ENCODE measurements around the gene RBFOX1.

Gene RBFOX1

DNA sequence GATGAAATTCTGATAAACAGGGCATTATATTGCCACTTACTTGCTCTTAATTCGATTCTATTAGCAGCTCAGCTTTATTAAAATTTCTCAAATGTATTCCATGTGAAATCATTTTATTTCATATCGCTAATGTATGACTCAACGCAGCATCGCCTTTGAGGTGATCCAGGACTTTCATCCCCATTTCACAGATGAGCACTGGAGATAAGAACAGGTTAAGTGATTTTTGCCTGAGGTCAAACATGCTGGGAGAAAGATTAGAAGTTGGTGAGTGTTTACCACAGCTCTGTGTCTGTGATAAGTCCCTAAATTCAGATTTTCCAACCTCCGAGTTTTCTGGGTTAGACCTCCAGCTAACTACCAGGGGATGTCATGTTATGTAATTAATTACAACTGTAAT lies 43.6 kb downstream of the RBFOX1 start:
- no peak for DNase-seq

DNA sequence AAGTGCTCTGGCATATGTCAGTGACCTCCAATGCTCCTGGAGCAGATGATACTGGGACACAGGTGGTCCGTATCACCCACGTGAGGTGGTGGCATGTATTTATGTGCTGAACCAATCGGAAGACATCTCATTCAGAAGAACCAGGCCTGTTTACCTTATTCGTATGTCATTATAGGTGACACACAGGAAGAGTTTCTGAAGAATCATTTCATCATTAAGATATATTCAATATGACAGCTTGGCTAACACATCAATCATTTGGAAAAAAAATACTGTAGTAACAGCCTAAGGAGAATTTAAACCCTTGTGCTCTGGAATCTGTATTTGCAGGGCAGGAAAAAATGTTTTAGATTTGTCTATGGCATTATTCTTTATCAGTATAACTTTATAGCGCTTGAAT lies 44.6 kb downstream of the RBFOX1 start:
- no peak for DNase-seq

DNA sequence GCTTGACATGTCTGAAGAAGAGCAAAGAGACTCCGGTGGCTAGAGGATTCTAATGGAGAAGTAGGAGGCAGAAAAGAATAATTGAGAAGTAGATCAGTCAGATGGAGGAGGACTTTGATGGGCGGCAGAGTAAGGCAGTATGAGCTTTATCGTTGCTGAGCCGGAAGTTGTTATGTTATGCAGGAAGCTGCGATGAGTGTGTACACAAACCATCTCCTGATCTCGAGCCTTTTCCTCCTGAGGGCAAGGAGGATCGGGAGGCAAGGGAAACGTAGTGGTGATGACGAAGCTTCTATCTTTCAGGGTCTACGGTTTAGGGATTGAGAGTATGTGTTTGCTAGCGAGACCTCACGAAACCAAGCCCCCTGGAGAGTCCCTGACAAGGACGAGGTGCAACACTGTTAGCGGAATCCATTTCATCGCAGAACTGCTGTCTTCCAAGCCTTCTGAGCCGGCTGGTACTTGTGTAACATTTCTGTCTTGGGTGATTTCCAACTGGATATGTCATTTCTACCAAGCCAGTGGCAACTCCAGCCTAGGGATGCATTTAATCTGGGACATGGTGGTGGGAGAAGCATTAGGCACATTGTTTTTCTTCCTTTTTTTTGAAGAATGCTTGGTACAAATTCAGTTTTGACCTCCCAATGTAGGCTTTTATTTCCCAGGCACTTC lies 45.5 kb downstream of the RBFOX1 start:
- no peak for DNase-seq

DNA sequence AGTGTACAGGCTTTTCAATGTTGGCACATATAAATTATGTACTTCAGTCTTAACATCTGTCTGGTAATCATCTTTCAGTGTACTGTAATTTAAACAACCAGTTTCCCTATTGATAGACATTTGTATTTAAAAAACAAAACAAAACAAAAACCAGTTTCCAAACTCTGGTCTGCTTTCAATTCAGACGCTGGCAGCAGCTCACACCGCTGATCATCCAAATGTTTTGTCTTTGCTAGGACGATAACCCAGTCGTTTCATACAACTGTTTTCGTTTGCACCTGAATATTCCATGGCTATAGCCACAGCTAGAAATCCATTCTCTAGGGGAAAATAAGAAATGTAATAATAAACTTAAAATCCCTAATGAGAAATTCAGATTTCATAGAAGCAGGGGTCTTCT lies 47.8 kb downstream of the RBFOX1 start:
- DNase-seq, result no peak

DNA sequence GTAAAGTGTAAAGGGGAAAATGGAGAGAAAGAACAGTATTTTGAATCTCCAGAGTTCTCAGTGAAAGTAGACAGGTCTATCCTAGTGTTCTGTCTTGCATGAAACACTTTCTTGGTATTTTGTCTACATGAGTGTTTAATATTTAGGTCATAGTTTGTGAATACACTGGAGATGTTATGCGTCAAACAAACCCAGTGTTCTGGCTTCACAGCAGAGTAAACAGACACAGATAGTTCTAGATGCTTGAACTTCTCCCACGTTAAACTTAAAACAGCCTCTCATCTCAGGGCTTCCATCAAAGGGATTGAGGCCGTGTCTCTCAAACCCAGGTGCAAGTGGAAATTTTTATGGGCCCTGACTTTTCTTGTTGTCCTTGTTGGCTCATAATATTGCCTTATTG lies 48.3 kb downstream of the RBFOX1 start:
- no peak for DNase-seq

DNA sequence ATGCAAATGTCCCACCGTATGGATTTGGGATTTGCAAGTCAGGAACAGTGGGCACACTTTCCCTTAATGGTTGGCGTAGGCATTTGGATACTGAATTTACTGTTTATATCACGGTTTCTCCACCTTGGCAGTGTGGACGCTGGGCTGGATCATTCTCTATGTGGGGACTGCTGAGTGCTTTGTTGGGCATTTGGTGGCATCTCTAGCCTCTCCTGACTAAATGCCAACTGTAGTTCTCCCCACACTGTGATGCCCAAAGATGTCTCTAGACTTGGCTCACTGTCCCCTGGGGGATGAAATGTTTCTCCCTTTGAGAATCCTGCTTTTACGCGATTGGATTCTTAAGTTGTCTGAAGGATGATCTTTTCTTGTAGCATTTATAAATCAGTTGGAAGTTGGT lies 49.0 kb downstream of the RBFOX1 start:
- no peak for DNase-seq

DNA sequence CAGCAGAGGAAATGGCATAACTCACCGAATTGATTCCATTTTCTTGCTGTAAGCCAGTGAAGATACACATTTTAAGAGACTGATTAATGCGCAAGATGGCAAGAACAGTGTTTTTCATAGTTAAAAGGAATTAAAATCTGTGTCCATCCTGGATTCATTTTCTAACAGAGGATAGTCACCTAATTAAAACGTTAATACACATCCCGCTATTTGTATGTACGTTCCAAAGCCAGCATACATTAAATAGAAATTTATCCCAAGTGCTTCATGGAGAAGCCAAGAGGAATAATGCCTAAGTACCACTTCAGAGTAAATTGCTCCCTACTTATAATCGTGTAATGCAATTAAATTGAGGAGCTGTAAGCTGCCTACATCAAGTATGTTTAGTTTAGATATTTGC lies 49.9 kb downstream of the RBFOX1 start:
- DNase-seq, result no peak

DNA sequence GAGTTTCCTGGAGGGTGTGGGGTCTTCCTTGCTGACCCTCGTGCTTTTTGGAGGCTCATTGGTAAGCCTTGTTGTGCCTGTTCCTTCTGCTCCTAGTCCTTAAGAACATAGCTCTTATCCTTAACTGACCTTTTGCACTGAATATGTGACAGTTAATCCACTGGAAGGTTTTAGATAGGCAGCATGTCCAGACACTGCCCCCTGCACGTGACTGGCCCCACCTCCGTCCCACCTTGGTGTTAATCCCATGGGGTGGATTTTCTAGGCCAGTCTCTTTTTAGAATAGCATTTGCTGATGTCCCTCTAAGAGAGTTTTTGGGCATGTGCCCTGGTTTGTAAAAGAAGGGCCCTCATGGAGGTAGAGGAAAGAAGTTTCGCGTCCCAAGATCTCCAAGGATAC lies 58.3 kb downstream of the RBFOX1 start:
- no peak for DNase-seq

DNA sequence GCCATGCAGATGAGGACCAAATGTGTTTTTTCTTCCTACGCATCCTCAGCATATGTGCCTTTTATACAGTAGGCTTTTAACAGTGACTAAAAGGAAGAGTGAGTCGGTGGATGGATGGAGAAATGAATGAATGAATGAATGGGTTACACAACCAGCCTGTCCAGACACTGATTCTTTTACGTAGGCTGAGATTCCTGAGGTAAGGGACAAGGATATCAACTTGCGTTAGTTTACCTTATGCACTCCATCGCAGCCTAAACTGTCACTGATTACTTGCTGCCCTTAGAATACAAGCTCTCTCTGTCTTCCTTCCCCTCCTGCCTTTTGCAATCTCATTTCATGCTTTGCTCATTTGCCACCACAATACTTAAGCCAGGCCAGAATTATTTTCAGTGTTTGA lies 59.0 kb downstream of the RBFOX1 start:
- DNase-seq, result no peak

DNA sequence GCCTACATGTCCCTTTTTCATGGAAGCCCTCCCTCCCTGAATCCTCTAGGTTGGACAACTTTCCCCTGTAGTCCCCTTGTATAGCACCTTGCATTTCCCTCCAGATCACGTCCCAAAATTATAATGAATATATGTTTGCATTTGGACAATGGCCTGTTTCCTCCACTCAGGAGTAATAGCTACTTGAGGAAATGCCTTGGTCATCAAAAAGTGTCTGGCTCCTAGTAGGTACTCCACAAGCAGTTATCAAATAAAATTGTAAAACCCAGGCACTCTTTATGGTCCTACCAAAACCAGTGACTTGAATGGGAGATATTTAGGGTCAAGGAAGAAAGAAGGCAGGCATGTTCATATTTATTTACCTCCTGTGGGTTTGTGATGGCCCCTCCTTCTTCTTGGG lies 59.6 kb downstream of the RBFOX1 start:
- no peak for DNase-seq

DNA sequence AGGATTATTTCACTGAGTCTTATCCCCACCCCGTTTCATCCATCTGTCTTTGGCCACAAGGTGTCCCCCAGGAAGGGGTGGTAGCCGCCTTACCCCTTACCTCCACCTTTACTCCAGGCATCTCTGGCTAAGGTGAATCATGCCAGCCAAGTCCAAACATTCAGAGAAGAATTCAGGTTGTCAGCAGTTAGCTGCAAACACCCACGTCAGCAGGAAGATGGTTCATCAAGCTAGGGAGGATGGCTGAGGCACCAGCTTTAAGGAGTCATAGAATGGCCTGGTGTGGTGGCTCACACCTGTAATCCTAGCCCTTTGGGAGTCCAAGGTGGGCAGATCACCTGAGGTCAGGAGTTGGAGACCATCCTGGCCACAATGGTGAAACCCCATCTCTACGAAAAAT lies 61.0 kb downstream of the RBFOX1 start:
- no peak for DNase-seq

DNA sequence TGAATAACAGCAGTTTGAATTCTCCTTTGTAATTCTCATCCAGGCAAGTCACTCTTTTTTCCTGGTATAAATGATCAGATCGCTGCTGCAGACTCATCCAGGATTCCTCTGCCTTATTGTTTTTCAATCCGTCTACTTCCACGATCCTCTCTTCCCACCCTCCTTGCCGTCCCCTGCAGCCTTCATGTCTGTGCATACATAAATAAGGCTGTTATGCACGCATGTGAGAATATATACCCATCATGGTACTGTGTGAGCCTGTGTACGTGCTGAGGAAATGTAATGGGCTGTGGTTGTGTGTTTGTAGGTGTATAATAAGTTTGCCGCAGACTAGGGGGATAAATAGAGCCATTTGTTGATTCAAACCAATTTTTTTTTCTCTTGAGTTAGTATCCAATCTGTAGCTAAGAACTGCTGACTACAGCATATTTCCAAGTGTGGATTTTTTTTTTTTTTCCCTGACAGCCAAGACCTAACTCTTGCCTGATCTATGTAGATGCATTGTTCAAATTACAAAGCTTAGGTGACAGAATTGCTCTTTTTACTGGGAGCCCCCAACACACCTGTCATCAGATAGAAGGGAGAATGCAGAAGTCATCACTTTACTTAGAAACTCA lies 62.2 kb downstream of the RBFOX1 start:
- no peak for DNase-seq

DNA sequence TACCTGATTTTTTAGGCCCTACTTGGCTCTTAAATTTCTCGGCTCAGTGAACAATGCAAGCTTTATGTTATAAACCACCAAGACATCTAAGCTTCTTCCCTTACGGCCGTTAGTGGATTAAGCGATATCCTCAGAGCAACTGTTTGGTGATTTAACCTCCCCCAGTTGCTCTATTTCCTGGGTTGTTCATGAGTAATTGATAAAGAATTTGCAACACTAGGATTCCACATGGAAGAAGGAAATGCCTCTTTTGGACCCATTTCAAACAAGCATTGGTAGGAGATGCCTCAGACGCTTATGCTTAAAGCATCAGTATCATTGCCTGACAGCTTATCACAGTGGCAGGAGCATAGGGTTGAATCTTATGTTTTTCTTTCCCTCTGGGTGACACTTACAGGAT lies 65.3 kb downstream of the RBFOX1 start:
- DNase-seq, result no peak

DNA sequence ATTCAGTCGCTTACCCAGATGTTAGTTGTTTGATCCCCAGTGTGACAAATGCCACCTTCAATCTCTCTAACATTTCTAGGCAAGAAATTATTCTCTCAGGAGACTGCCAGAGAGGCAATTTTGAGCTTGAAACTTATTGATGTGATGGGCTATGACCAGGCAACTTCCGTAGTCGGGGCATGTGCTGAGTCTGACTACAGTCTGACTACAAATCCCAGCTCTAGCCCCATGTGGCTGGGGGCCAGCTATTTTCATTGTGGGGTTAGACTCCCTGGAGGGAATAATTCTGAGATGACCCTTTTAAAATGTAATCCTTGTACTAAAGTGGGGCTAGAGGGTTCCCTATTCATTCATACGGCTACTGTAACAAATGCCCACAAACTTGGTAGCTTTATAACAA lies 65.9 kb downstream of the RBFOX1 start:
- DNase-seq, result no peak

DNA sequence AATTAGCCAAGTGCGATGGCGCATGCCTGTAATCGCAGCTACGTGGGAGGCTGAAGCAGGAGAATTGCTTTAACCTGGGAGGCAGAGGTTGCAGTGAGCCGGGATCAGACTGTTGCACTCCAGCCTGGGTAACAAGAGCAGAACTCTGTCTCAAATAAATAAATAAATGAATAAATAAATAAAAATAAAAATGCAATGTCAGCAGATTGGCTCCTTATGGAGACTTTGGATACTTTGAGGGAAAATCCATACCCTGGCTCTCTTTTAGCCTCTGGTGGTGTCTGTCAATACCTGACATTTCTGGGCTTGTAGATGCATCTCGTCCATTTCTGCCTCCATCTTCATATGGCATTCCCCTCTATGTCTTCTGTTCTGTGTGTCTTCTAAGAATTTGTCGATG lies 66.7 kb downstream of the RBFOX1 start:
- no peak for DNase-seq

DNA sequence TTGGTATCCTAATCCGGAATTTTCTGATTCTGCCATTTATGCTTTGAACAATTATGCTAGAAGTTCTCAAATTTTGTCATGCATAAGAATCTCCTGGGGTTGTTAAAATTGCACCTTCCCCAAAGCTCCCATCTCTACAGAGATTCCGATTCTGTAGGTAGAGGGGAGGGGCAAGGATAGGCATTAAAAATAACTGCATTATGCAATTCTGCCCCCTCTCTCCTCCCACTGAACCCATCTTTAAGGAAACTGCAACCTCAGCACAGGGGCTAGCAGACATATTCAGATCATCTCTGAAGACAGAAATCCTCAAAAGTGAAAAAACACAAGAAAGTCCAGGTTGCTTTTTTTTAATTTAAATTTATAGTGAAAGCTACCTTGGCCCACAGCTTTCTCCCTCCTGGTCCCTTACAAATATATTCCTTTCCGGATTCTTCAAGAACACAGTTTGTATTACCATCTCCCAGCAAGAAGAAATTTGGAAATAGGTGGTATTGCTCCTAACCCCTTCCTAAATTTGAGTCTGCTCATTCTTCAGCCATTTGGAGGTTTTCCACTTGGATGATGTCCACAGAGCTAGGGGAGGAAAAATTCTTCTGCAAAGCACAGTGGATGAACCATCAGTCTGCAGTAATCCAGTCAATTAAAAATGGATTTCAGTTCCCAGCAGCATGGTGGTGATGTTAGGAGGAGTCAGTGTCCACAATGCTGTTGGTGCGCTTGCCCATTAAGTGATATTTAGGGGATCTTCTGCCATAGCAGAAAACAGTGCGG lies 67.7 kb downstream of the RBFOX1 start:
- no peak for DNase-seq

DNA sequence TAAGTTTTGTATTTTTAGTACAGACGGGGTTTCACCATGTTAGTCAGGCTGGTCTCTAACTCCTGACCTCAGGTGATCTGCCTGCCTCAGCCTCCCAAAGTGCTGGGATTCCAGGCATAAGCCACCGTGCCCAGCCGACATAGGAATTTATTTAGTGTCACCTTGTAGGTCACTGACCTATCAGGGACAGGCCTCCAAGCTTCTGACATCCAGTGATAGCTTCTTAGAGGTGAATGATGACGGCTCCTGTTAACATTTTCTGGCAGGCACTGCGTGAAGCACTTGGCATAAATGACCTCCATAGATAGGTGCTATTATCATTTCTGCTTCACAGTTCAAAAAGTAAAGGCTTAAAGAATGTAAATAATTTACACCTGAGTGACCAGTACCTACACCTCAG lies 71.6 kb downstream of the RBFOX1 start:
- DNase-seq, result no peak

DNA sequence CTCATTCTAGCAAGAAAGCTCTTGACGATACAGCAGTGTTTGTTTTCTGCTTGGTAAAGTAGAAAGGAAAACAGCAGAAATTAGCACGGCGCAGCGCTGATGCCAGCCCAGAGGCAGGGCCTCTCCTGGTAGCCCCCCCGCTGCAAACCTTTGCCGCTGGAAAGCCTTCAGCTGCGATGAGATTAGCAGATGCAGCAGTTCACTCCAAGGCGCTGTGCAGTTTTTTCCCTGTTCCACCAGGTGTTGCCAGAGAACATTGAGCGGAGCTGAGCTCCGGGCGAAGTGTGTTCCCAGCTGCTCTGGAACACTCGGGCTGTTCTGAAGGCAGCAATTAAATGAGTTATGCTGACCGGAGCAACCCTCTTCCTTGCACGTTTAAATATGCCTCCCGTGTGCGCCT lies 72.5 kb downstream of the RBFOX1 start:
- peak; percentile 49 for DNase-seq

DNA sequence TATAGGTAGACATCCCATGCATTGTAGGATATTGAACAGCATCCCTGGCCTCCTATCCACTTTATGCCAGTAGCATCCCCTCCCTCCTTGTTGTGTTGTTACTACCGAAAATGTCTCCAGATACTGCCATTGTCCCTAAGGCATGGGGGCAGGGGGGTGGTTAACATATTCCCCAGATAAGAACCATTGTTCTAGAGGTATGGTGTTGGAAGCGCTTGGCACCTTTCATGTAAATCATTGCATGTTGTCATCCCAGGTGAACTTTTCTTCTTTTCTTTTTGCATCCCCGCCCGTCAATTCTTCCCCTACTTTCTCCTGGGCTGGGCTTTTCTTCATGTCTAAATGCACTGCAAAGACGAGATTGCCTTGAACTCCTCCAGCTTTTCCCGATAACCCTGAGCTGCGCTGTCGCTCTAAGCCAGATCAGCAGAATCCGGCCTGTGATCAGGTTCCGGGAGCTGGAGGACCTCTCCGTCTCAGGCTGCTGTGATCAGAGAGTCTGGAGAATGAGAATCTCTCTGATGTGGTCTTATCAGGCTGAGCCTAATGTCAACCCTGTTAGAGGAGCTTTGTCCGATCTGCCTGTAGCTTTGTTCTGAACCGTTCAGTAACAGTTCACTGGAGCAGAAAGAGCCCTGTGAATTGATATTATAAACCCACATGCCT lies 76.2 kb downstream of the RBFOX1 start:
- no peak for DNase-seq

DNA sequence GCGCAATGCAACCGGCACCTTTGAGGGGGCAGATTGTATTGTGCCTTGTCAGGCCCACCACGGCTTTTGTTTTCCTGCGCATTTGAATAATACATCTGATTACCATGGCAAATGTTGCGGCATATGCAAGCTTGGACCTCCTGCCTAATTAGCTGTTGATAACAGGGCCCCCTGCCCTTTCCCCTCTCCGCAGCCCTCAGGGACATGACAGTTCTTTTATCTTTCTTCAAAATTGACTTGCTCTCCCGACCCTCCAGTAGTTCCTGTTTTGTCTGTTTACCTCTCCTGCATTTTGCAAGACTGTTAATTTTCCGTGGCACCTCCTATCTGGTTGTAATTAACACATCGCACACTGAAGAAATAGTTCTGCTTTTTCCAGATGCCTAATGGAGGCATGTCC lies 86.8 kb downstream of the RBFOX1 start:
- DNase-seq, result no peak

DNA sequence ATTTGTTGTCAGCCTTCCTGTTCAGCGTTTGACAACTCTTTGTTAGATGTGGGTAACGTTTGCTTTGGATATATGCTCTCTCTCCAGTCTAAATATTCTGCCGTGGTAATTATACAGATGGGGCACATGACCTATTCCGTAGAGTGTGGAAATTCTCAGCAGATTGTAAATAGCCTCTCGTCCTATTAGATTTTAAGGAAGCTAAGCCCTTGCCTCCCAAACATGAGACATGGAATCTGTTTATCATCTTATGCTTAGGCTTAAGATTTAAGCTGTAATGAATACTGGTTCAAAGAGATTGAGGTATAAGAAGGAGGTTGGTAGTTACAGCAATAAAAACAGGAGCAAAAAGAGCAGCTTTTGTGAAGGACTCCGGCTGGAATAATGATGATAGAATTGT lies 87.4 kb downstream of the RBFOX1 start:
- DNase-seq, result no peak

DNA sequence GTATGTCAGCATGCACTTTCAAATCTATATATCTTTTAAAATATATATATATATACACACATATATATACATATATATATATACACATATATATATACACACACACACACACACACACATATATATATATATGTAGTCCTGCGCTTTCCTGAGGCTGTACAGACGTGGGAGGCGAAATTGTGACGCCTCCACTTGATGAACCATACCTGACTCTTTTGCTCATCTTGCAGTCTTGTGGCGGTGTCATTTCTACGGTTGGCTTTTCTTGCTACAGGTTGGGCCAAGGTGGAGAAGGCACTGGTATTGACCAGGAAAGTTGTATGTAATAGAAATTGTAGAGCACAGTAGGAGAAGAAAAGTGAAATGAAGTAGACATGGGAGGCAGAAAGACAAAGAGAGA lies 88.2 kb downstream of the RBFOX1 start:
- no peak for DNase-seq

DNA sequence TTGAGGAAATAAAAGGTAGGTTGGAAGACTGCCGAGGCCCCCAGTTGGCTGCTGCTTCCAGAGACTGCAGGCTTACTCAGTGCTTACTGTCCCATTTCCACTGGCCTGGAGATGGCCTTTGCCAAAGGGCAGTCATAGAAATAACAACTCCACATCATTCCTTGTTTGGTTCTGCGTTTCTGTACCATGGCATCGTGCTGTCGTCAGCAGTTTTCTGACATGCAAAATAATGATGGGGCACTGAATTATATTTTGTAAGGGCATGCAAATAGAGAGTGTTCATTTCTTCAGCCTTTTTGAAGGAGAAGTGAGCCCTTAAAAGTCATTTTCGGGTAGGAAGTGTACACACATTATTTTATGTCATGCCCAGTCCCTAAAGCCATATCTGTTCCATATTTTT lies 88.9 kb downstream of the RBFOX1 start:
- no peak for DNase-seq
